AG04450 (cell line): ENCODE results near the gene ARID3A. TPM values are rescaled to one million over a fixed set of nuclear protein-coding genes. Genes with fewer than 3 reads are reported as not detected.

Experiments
- CTCF ChIA-PET: fragments of 300-600, 350-600 bp; formaldehyde crosslinking; extraction: SDS; loops from one replicate; lab custom pipeline; 2022; ENCODE audit warnings: antibody characterized with exemption, inconsistent platforms; lab: Charles Lee
- POLR2A ChIA-PET: fragments of 350-600 bp; formaldehyde crosslinking; extraction: SDS; loops from one replicate; lab custom pipeline; 2021; ENCODE audit warnings: antibody characterized with exemption, inconsistent platforms; lab: Yijun Ruan, JAX
- DNase-seq: peaks from one replicate; pipeline ENCODE4 v3.0.0-alpha.2; 2011; ENCODE audit warnings: low read depth, low spot score
- H3K27ac ChIP-seq: one replicate; pipeline ENCODE4 v1.5.1; 2012; ENCODE audit warnings: low read depth, low read length, control low read depth
- H3K27me3 ChIP-seq: one replicate; pipeline ENCODE4 v1.6.0; 2012; ENCODE audit warnings: low read length; ENCODE audit not compliant: control insufficient read depth, insufficient read depth
- H3K4me3 ChIP-seq: 2 replicates; pipeline ENCODE4 v1.5.1; 2011; ENCODE audit warnings: mild to moderate bottlenecking, low read depth, low read length, control low read depth
- H3K9me3 ChIP-seq: 2 replicates; pipeline ENCODE4 v1.5.1; 2012; ENCODE audit warnings: low read length; ENCODE audit not compliant: control insufficient read depth, insufficient read depth
- CTCF ChIP-seq: IDR thresholded peaks from 2 replicates; pipeline ENCODE4 v1.5.1; 2011; ENCODE audit warnings: low read depth, low read length, control low read depth, inconsistent platforms
- polyA plus RNA-seq: library from polyadenylated mRNA; depleted of rRNA; stranded (reverse); fragments of >200 nt; gene quantifications from 2 replicates; pipeline ENCODE4 v1.2.3, GENCODE V29; 2011

The ARID3A gene
- polyA plus RNA-seq, 1 experiment = 7.6 TPM

GRCh38 chr19:1004803-1005664 is 79.2 kb downstream of the ARID3A start:
- Histone ChIP-seq H3K27me3 (peaks cover 8% of the 10 kb centered on the region), H3K9me3 (peaks cover 12% of the 10 kb centered on the region; the same call in 1 of the 2 replicates), H3K27ac (no peak overlapping the region), H3K4me3 (no peak overlapping the region)
- no peak for DNase-seq
- POLR2A ChIA-PET = interaction anchor here (0.6 to 1.1 kb wide), 3 partner anchors 12 to 113 kb away, joined by 3 to 4 read pairs (median 3); no protein-coding TSS in a partner anchor
- no peak for TF ChIP-seq CTCF
- CTCF ChIA-PET = interaction anchor here (0.5 to 0.6 kb wide), 2 partner anchors 181 to 235 kb away, joined by 3 to 4 read pairs; no protein-coding TSS in a partner anchor

GRCh38 chr19:1006711-1007398 is 81.0 kb downstream of the ARID3A start:
- no peak for DNase-seq
- TF ChIP-seq CTCF = no peak

GRCh38 chr19:1007399-1008251 is 81.8 kb downstream of the ARID3A start:
- ChIA-PET CTCF (interaction anchor here (0.6 kb wide), 1 partner anchor 260 kb away, joined by 6 read pairs; no protein-coding TSS in a partner anchor), POLR2A (no interaction called here)
- Histone ChIP-seq H3K4me3 (no peak overlapping the region), H3K27me3 (no peaks in the 10 kb centered on the region), H3K9me3 (peaks cover 15% of the 10 kb centered on the region; the same call in 1 of the 2 replicates), H3K27ac (no peak overlapping the region)
- TF ChIP-seq CTCF = no peak
- no peak for DNase-seq

More at GRCh38 chr19:1006711-1007398, 81.0 kb downstream of the ARID3A start:
- POLR2A ChIA-PET = no interaction called here
- CTCF ChIA-PET = no interaction called here
- Histone ChIP-seq H3K9me3 (peaks cover 12% of the 10 kb centered on the region; the same call in 1 of the 2 replicates), H3K27ac (no peak overlapping the region), H3K27me3 (no peaks in the 10 kb centered on the region), H3K4me3 (no peak overlapping the region)

GRCh38 chr19:1008268-1009040 is 82.6 kb downstream of the ARID3A start:
- ChIA-PET CTCF (interaction anchor here (0.6 kb wide), 1 partner anchor 259 kb away, joined by 6 read pairs; no protein-coding TSS in a partner anchor), POLR2A (interaction anchor here (1.4 kb wide), 2 partner anchors 11 to 20 kb away, joined by 3 to 9 read pairs; no protein-coding TSS in a partner anchor)
- H3K9me3 ChIP-seq = peaks cover 15% of the 10 kb centered on the region; the same call in 1 of the 2 replicates
- H3K27ac ChIP-seq = peak overlapping the region; percentile 68
- no peaks in the 10 kb centered on the region for H3K27me3 ChIP-seq
- no peak for DNase-seq
- H3K4me3 ChIP-seq = peak overlapping the region; percentile 29; the same call in 1 of the 2 replicates
- TF ChIP-seq CTCF = no peak
